ENCODE data around the gene PPP1R14C.

DNA sequence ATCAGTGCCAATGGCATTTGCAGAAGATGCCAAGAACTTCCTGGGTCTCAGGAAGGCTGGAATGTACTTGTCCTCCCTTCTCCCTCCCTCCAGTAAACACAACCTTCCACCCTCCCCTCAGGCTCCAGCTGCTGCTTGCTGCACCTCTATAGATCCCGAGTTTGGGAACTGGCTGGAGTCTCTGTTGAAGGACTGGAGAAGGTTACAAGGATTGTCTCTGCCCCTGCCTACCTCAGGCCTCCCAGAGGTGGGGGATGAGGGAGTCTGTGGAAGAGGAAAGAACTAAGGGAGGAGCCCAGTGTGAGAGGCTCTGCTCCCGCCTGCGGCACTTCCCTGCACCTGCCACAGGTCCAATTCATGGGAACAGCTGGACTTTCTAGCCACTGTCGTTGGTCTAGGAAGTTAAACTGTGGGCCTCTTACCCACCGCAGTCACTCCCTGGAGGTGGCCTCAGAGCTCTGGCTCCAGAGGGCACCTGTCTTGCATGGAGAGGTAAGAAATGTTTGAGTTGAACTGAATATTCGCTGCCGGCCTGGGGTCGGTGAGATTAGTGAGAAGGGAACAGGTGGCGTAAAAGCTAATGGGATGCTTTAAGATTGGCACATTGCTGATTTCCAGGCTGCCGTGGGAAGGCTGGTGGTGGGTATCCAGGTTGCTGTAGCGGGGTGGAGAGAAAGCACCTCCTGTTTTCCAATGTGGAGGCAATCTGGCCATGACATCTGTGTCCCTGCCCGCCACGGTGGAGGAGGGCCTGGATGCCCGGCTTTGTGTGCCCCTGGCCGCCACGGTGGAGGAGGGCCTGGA, 54.3 kb downstream of the PPP1R14C start:
- TF ChIP-seq, protein P1, sequence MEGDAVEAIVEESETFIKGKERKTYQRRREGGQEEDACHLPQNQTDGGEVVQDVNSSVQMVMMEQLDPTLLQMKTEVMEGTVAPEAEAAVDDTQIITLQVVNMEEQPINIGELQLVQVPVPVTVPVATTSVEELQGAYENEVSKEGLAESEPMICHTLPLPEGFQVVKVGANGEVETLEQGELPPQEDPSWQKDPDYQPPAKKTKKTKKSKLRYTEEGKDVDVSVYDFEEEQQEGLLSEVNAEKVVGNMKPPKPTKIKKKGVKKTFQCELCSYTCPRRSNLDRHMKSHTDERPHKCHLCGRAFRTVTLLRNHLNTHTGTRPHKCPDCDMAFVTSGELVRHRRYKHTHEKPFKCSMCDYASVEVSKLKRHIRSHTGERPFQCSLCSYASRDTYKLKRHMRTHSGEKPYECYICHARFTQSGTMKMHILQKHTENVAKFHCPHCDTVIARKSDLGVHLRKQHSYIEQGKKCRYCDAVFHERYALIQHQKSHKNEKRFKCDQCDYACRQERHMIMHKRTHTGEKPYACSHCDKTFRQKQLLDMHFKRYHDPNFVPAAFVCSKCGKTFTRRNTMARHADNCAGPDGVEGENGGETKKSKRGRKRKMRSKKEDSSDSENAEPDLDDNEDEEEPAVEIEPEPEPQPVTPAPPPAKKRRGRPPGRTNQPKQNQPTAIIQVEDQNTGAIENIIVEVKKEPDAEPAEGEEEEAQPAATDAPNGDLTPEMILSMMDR (IDR thresholded peaks at IDR 0.05; ENCODE audit: extremely low read depth in 1 of 2, insufficient read depth in 1 of 2, low read depth in 1 of 2, low read length in 2 of 2): no peak
- TF ChIP-seq, protein P2, sequence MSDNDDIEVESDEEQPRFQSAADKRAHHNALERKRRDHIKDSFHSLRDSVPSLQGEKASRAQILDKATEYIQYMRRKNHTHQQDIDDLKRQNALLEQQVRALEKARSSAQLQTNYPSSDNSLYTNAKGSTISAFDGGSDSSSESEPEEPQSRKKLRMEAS (IDR thresholded peaks at IDR 0.05; ENCODE audit: insufficient read depth, insufficient read length): no peak

Data from endothelial cell of umbilical vein (primary cell).